HCT116 (cell line): ENCODE measurements around the gene SCAF4.

Experiments
- CTCF ChIP-seq, 3 experiments: fragments of 200-600 bp in 1 of 3; sonication (generic) in 1 of 3; IDR thresholded peaks in 2 of 3; conservative IDR thresholded peaks in 1 of 3; 2 replicates each; pipeline ENCODE4 v1.5.1; 2012 to 2017; ENCODE audit warnings: low read depth in 2 of 3, low read length in 2 of 3, antibody characterized with exemption in 1 of 3, borderline replicate concordance in 1 of 3, control low read depth in 1 of 3, mild to moderate bottlenecking in 1 of 3, mixed read lengths in 1 of 3, mixed run types in 1 of 3, moderate library complexity in 1 of 3; ENCODE audit not compliant: insufficient read depth in 1 of 3
- EGR1 ChIP-seq: IDR thresholded peaks from 2 replicates; pipeline ENCODE4 v1.6.1; 2012; ENCODE audit warnings: low read depth
- ELF1 ChIP-seq: IDR thresholded peaks from 2 replicates; pipeline ENCODE4 v1.6.1; 2012; ENCODE audit warnings: low read depth, borderline replicate concordance
- POLR2AphosphoS5 ChIP-seq: IDR thresholded peaks from 2 replicates; pipeline ENCODE4 v1.6.1; 2011; ENCODE audit warnings: mild to moderate bottlenecking, low read depth, low read length, moderate library complexity
- SRF ChIP-seq: IDR thresholded peaks from 2 replicates; pipeline ENCODE4 v1.6.1; 2012; ENCODE audit warnings: low read depth
- ZFX ChIP-seq: fragments of 450-650 bp; IDR thresholded peaks from 2 replicates; pipeline ENCODE4 v1.6.1; 2017
- ZNF274 ChIP-seq: fragments of 200-500 bp; sonication (Bioruptor generic); IDR thresholded peaks from 2 replicates; pipeline ENCODE4 v1.6.1; 2014; ENCODE audit warnings: mild to moderate bottlenecking, low read depth, low read length, inconsistent platforms

GRCh38 chr21:31733551-31734149 lies 1.7 kb upstream of the SCAF4 start:
- TF ChIP-seq ZFX (no peak), SRF (no peak), EGR1 (no peak), CTCF (IDR thresholded peaks at IDR 0.05 in 2 of 3, conservative IDR thresholded peaks at IDR 0.05 in 1 of 3; ENCODE audit: borderline replicate concordance in 1 of 3, insufficient read depth in 1 of 3, low read depth in 2 of 3, low read length in 2 of 3) (no peak), ELF1 (no peak), ZNF274 (no peak), POLR2AphosphoS5 (no peak)
